Measurements from ENCODE around the gene IGFBP5.

IGFBP5 gene

DNA sequence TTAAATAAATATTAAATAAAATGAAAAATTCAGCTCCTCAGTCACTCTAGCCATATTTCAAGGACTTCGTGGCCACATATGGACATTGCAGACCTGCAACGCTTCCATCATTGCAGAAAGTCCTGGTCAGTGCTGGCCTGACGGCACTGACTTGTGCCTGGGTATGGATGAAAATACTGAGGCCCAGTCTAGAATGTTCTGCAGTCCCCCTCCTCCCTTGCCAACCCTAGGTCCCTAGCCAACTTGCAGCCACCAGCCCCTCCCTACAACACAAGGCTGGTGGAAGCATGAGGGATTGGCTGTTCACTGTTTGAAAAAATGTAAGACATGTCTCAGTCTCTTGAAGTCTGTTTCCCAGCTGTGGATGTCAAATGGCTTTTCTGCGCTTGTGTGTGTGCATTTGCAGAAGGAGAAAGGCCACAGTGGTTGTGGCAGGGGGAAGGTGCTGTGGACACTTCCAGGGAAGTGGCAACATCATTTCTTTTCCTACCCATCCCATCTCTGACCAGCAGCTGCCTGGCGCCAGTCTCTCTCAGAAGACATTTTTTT, 9.9 kb downstream of the IGFBP5 start:
- no peak for TF ChIP-seq CTCF (IDR thresholded peaks at IDR 0.05; ENCODE audit: insufficient read depth, low read depth, low read length, missing control alignments)
- no peak for DNase-seq (ENCODE audit: low read depth)
- no peak overlapping the region for H3K4me3 ChIP-seq (ENCODE audit: low read depth, low read length)

- no peak for DNase-seq (ENCODE audit: low read depth)
- no peak for TF ChIP-seq CTCF (IDR thresholded peaks at IDR 0.05; ENCODE audit: insufficient read depth, low read depth, low read length, missing control alignments)
- H3K4me3 ChIP-seq (ENCODE audit: low read depth, low read length): no peak overlapping the region
Measured at GRCh38 chr2:216683846-216684245, 11.5 kb downstream of the IGFBP5 start.

DNA sequence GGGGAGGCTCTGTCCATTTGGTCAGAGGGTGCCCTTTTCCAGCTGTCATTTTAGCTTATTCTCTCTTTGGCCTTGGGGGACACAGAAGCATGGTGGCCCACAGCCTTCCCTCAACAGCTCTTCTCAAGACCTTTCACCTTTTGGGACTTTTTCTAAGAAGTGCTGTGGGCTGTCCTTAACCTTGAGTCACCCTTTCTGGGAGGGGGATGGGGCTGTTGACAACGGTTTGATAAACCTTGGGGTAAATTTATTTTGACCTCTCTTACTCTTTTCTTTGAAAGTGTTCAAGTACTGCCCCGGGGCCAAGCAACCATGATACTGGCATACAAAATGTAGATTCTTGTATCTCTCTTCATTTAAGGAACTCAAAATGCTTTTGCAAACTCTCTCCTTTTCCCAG, 13.7 kb downstream of the IGFBP5 start:
- H3K4me3 ChIP-seq (ENCODE audit: low read depth, low read length): no peak overlapping the region
- no peak for DNase-seq (ENCODE audit: low read depth)
- TF ChIP-seq CTCF (IDR thresholded peaks at IDR 0.05; ENCODE audit: insufficient read depth, low read depth, low read length, missing control alignments): no peak

DNA sequence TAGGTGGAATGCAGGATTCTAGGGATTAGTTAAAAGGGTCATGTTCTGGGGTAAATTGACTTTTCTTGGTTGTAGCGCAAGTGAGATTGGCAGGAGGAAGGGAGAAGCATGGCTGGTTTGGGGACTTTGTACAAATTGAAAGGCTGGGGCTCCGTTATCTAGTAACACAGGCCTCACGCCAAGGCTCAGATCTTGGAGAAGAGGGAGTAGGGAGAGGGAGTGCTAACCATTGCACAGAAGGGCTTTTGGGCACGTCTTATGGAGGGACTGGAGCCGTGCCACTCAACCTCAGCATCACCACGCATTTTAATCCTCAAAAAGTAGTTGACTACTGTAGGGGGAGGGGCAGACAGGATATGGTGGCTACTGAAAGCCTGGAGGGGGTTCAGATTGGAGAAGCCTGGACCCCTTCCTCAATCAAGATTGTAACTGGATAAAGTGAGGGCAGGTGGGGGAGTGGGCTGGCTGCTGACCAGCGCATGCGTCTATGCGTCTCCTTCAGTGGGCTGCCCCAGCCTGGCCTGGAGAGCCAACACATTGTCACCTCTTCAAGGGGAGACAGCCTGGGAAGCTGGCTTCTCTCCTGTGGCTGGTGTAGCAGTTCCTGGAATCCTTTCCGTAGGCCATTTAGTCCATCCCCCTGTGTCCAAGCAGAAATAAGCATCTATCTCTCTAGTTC, 14.3 kb downstream of the IGFBP5 start:
- DNase-seq (ENCODE audit: low read depth): no peak
- no peak for TF ChIP-seq CTCF (IDR thresholded peaks at IDR 0.05; ENCODE audit: insufficient read depth, low read depth, low read length, missing control alignments)
- H3K4me3 ChIP-seq (ENCODE audit: low read depth, low read length): no peak overlapping the region

DNA sequence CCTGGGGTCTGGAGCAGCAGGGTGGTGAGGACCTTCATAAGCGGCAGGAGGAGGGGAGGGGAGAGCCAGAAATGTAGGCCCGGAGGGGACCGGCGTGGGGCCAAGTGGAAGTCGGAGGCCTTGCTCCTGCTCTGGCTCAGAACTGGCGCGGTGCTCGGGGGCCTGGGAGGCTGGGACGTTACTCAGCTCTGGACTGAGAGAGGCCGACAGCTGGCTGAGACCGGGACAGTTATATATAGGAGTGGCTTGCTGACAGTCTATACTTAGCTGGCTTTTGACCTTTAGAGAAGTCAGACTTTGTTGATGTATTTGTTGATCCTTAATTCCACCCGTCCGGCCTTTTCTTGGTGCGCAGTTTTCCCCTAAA, 15.7 kb downstream of the IGFBP5 start:
- DNase-seq (ENCODE audit: low read depth): no peak
- H3K4me3 ChIP-seq (ENCODE audit: low read depth, low read length): no peak overlapping the region
- TF ChIP-seq CTCF (IDR thresholded peaks at IDR 0.05; ENCODE audit: insufficient read depth, low read depth, low read length, missing control alignments): no peak

GRCh38 chr2:216678813-216679657, 16.3 kb downstream of the IGFBP5 start:
- DNase-seq (ENCODE audit: low read depth): no peak
- no peak overlapping the region for H3K4me3 ChIP-seq (ENCODE audit: low read depth, low read length)
- TF ChIP-seq CTCF (IDR thresholded peaks at IDR 0.05; ENCODE audit: insufficient read depth, low read depth, low read length, missing control alignments): no peak
